ENCODE results near the gene ACBD6. TPM values are rescaled to one million over a fixed set of nuclear protein-coding genes. Genes with fewer than 3 reads are reported as not detected.

The ACBD6 gene
- total RNA-seq, 1 experiment from 2014 or later, result 74.7 TPM

DNA sequence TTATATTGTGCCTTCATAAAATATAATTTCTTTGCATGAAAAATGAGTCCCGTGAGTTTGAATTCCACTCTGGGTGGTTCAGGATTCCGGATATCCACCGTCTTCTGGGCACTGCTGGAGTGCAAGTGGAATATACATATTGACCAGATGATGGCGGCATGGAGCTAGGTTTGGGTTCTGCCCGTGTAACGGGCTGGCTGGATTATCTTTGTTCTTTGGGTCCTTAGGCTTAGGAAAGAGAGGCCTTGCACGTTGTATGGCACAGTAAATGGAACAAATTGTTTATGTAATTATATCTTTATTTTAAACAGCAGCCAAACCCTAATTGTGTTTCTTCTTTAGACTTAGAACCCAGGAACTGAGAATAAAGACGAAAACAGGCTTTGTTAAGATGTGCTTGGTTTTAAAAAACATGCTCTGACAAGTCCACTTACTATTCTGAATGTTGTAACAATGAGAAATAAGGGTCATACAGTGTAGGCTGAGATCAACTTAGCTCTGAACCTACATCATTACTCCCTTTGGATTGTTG is 13.5 kb upstream of the ACBD6 start:
- H3K4me3 ChIP-seq (ENCODE audit: low read depth, low read length), result no peak overlapping the region
- DNase-seq, result peak; percentile 68 to 80
- TF ChIP-seq CTCF (IDR thresholded peaks at IDR 0.05; ENCODE audit: insufficient read depth in 1 of 2, low read depth in 1 of 2, low read length in 1 of 2, severe bottlenecking in 1 of 2, unreplicated experiment in 1 of 2), result peak; percentile 80 to 82
- H3K36me3 ChIP-seq (ENCODE audit: control insufficient read depth, insufficient read depth, low read length), result no peaks in the 10 kb centered on the region
- no TSS peak for BruUV-seq (replicated peaks)
- intact Hi-C loops (cut with micrococcal nuclease; ENCODE audit: unreplicated experiment), result loop anchor here (1.0 to 10.0 kb wide), 5 partner anchors 120 to 651 kb away; no protein-coding TSS in a partner anchor
- 0 out of 2 replicates have a peak, but pooled peaks cover 7% of the 10 kb centered on the region for H3K4me1 ChIP-seq
- POLR2A ChIA-PET, result interaction anchor here (0.5 kb wide), 1 partner anchor 20 kb away, joined by 4 read pairs; no protein-coding TSS in a partner anchor
- H3K4me3 Mint-ChIP-seq (ENCODE audit: unreplicated experiment), result no peak overlapping the region
- CTCF ChIA-PET, result interaction anchor here (0.5 to 2.2 kb wide), 6 partner anchors 14 to 626 kb away, joined by 3 to 13 read pairs (median 6); no protein-coding TSS in a partner anchor
- no peaks in the 10 kb centered on the region for H3K27me3 Mint-ChIP-seq (ENCODE audit: insufficient read depth, unreplicated experiment)
- no peaks in the 10 kb centered on the region for H3K36me3 Mint-ChIP-seq (ENCODE audit: insufficient read depth, unreplicated experiment)
- H3K4me1 Mint-ChIP-seq (ENCODE audit: low read depth, unreplicated experiment), result peaks cover 16% of the 10 kb centered on the region
- no peak overlapping the region for H3K27ac Mint-ChIP-seq (ENCODE audit: unreplicated experiment)
- H3K9me3 ChIP-seq, result no peaks in the 10 kb centered on the region
- H3K27me3 ChIP-seq (replicated peaks; ENCODE audit: control insufficient read depth, insufficient read depth, low read length), result no peaks in the 10 kb centered on the region
- H3K9me3 Mint-ChIP-seq (ENCODE audit: unreplicated experiment), result no peaks in the 10 kb centered on the region

GRCh38 chr1:180515364-180515763 is 13.0 kb upstream of the ACBD6 start:
- Mint-ChIP-seq H3K4me3 (ENCODE audit: unreplicated experiment) (no peak overlapping the region), H3K4me1 (ENCODE audit: low read depth, unreplicated experiment) (peaks cover 11% of the 10 kb centered on the region), H3K27me3 (ENCODE audit: insufficient read depth, unreplicated experiment) (no peaks in the 10 kb centered on the region), H3K9me3 (ENCODE audit: unreplicated experiment) (no peaks in the 10 kb centered on the region), H3K36me3 (ENCODE audit: insufficient read depth, unreplicated experiment) (no peaks in the 10 kb centered on the region), H3K27ac (ENCODE audit: unreplicated experiment) (no peak overlapping the region)
- Histone ChIP-seq H3K36me3 (ENCODE audit: control insufficient read depth, insufficient read depth, low read length) (no peaks in the 10 kb centered on the region), H3K4me1 (0 out of 2 replicates have a peak, but pooled peaks cover 1% of the 10 kb centered on the region), H3K27me3 (replicated peaks; ENCODE audit: control insufficient read depth, insufficient read depth, low read length) (no peaks in the 10 kb centered on the region), H3K4me3 (ENCODE audit: low read depth, low read length) (no peak overlapping the region), H3K9me3 (no peaks in the 10 kb centered on the region)
- intact Hi-C loops (cut with micrococcal nuclease; ENCODE audit: unreplicated experiment), result loop anchor here (5.0 to 10.0 kb wide), 3 partner anchors 347 to 652 kb away; no protein-coding TSS in a partner anchor
- TF ChIP-seq CTCF (IDR thresholded peaks at IDR 0.05; ENCODE audit: insufficient read depth in 1 of 2, low read depth in 1 of 2, low read length in 1 of 2, severe bottlenecking in 1 of 2, unreplicated experiment in 1 of 2), result no peak
- no peak for DNase-seq
- ChIA-PET POLR2A (no interaction called here), CTCF (interaction anchor here (1.1 to 2.2 kb wide), 4 partner anchors 13 to 627 kb away, joined by 3 to 13 read pairs (median 6); no protein-coding TSS in a partner anchor)
- BruUV-seq (replicated peaks), result no TSS peak

DNA sequence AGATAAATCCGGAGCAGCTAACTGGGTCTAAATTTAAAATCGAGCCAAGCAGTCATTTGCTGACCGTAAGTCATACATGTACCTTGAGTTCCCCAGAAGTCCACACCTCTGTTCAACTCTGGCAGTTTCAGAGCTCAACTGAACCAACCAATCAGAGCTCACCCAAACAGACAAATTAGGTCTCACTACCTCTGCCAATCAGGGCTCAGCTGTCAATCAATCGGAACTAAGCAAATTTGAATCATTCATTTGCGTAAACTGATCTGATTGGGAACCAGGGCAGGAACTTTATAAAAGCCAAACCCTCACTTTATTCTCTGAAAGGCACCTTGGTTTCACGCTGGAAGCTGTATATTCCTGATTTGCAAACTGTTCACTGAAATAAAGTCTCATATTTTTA is 11.2 kb upstream of the ACBD6 start:
- Mint-ChIP-seq H3K4me1 (ENCODE audit: low read depth, unreplicated experiment) (no peaks in the 10 kb centered on the region), H3K9me3 (ENCODE audit: unreplicated experiment) (no peaks in the 10 kb centered on the region), H3K27ac (ENCODE audit: unreplicated experiment) (no peak overlapping the region), H3K27me3 (ENCODE audit: insufficient read depth, unreplicated experiment) (no peaks in the 10 kb centered on the region), H3K36me3 (ENCODE audit: insufficient read depth, unreplicated experiment) (no peaks in the 10 kb centered on the region), H3K4me3 (ENCODE audit: unreplicated experiment) (no peak overlapping the region)
- DNase-seq, result no peak
- POLR2A ChIA-PET, result no interaction called here
- CTCF ChIA-PET, result no interaction called here
- H3K27me3 ChIP-seq (replicated peaks; ENCODE audit: control insufficient read depth, insufficient read depth, low read length), result no peaks in the 10 kb centered on the region
- no TSS peak for BruUV-seq (replicated peaks)
- no peaks in the 10 kb centered on the region for H3K9me3 ChIP-seq
- intact Hi-C loops (cut with micrococcal nuclease; ENCODE audit: unreplicated experiment), result loop anchor here (10.0 kb wide), 1 partner anchor 631 kb away; no protein-coding TSS in a partner anchor
- TF ChIP-seq CTCF (IDR thresholded peaks at IDR 0.05; ENCODE audit: insufficient read depth in 1 of 2, low read depth in 1 of 2, low read length in 1 of 2, severe bottlenecking in 1 of 2, unreplicated experiment in 1 of 2), result no peak
- H3K4me3 ChIP-seq (ENCODE audit: low read depth, low read length), result no peak overlapping the region
- no peaks in the 10 kb centered on the region for H3K36me3 ChIP-seq (ENCODE audit: control insufficient read depth, insufficient read depth, low read length)
- H3K4me1 ChIP-seq, result no peaks in the 10 kb centered on the region

Measured in Caco-2 (cell line).